GM18861 (cell line): ENCODE data around the gene SLC26A5.
A peak's percentile ranks its signal among the peaks of the same experiment; 100 is the strongest.
"Not testable (repeated sequence)": the region's sequence is repeated elsewhere in the genome, so short reads cannot be mapped to it uniquely, and the experiment has no call there.

Experiments used
- ATAC-seq: cut with Tn5 transposase; IDR thresholded peaks from one replicate; pipeline ENCODE4 v1.9.1; 2021; ENCODE audit not compliant: unreplicated experiment

Gene SLC26A5, protein sequence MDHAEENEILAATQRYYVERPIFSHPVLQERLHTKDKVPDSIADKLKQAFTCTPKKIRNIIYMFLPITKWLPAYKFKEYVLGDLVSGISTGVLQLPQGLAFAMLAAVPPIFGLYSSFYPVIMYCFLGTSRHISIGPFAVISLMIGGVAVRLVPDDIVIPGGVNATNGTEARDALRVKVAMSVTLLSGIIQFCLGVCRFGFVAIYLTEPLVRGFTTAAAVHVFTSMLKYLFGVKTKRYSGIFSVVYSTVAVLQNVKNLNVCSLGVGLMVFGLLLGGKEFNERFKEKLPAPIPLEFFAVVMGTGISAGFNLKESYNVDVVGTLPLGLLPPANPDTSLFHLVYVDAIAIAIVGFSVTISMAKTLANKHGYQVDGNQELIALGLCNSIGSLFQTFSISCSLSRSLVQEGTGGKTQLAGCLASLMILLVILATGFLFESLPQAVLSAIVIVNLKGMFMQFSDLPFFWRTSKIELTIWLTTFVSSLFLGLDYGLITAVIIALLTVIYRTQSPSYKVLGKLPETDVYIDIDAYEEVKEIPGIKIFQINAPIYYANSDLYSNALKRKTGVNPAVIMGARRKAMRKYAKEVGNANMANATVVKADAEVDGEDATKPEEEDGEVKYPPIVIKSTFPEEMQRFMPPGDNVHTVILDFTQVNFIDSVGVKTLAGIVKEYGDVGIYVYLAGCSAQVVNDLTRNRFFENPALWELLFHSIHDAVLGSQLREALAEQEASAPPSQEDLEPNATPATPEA

GRCh38 chr7:103446049-103446520 lies at the start of gene SLC26A5:
Gene SLC26A5, minus strand, starts transcription at chr7:103446207. Its CDS starts 24,693 bp downstream, at chr7:103421514.
- no peak for ATAC-seq

DNA sequence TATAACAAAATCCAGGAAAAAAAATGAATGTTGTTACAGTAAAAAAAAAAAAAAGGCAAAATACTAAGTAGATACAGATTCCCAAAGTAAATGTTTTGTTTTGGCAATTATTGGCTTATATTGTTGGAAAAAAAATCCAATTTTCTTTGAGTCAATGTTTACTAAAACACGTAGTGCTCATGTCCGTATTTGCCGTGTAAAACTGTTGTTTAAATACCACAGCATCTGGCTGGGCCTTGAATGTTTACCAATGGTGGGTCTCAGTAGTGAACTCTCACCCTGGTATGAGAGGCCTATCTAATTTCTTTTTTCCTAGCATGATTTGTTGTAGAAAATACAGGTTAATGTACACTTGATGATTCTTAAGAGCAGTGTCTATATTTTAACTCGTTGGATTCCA lies 41.4 kb upstream of the SLC26A5 start:
- ATAC-seq: no peak

DNA sequence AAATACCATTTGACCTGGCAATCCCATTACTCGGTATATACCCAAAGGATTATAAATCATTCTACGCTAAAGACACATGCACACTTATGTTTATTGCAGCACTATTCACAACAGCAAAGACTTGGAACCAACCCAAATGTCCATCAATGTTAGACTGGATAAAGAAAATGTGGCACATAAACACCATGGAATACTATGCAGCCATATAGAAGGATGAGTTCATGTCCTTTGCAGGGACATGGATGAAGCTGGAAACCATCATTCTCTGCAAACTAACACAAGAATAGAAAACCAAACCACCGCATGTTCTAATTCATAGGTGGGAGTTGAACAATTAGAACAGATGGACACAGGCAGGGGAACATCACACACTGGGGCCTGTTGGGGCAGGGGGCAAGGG lies 40.9 kb upstream of the SLC26A5 start:
- not testable (repeated sequence) for ATAC-seq

GRCh38 chr7:103480771-103481170 lies 34.8 kb upstream of the SLC26A5 start:
- ATAC-seq: no peak

DNA sequence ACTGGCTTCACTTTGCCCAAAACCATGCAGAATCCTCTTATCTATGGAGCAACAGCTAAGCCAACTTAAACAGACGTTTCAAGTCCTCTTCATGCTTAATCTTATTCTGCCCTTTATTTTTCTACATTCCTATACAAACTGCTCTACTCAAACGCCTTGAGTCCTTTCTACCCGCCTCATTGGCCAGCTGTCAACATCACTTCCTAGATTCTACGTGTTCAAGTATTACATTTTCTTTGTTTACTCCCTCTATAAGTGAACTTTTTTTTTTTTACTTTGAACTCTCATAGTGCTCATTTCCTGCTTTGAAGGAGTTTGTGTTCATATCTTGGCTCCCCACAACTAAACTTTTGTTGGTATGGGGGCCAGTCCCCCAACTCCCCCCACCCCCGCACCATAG lies 28.9 kb upstream of the SLC26A5 start:
- no peak for ATAC-seq

DNA sequence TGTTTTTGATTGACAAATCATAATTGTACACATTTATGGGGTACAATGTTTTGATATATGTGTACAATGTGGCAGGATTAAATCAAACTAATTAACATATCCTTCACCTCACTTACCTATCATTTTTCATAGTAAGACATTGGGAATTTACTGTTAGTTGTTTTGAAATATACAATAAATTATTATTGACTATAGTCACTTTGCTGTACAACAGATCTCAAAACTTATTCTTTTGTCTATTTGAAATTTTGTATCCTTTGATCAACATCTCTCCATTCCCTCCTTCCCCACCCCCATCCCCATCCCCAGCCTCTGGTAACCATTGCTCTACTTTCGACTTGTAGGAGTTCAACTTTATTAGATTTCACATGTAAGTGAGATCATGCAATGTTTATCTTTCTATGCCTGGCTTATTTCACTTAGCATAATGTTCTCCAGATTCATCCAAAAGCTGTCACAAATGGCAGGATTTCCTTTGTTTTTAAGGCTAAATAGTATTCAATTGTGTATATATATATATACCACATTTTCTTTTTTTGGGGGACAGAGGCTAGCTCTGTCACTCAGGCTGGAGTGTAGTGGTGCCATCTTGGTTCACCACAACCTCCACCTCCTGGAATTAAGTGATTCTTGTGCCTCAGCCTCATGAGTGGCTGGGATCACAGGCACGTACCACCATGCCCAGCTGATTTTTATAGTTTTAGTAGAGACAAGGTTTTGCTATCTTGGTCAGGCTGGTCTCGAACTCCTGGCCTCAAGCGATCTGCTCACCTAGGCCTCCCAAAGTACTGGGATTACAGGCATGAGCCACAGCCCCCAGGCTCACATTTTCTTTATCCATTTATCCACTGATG lies 23.3 kb upstream of the SLC26A5 start:
- ATAC-seq: no peak

GRCh38 chr7:103466814-103467213 lies 20.8 kb upstream of the SLC26A5 start:
- ATAC-seq: no peak

GRCh38 chr7:103462358-103462757 lies 16.4 kb upstream of the SLC26A5 start:
- no peak for ATAC-seq

- ATAC-seq: peak; percentile 66
These were observed 1.3 kb upstream of the SLC26A5 start for GRCh38 chr7:103447073-103447960.

GRCh38 chr7:103445228-103446048 lies 569 bp downstream of the SLC26A5 start:
- no peak for ATAC-seq

DNA sequence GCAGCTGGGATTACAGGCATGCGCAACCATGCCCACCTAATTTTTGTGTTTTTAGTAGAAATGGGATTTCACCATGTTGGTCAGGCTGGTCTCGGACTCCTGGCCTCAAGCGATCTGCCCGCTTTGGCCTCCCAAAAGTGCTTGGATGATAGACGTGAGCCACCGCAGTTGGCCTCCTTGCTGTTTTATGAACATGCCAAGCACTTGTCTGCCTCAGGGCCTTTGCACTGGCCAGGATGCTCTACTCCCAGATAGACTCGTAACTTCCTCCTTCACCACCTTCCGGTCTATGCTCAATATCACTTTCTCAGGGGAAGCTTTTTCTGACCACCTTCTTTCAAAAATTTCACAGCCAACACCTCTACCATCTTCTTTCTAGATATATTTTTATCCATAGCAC lies 6.3 kb downstream of the SLC26A5 start:
- no peak for ATAC-seq

DNA sequence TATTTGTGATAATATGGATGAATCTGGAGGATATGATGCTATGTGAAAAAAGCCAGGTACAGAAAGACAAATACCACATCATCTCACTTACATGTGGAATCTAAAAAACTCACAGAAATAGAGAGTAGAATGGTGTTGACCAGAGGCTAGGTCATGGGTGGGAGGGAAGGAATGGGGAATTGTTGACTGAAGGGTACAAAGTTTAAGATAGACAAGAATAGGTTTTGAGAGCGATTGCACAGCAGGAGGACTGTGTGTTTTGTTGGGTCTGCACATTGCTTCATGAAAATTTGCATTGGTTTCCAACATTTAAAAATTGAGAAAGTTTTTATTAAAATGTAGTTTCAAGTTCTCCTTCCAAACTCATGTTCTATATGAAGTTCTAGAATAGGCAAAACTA lies 8.4 kb downstream of the SLC26A5 start:
- ATAC-seq: no peak

DNA sequence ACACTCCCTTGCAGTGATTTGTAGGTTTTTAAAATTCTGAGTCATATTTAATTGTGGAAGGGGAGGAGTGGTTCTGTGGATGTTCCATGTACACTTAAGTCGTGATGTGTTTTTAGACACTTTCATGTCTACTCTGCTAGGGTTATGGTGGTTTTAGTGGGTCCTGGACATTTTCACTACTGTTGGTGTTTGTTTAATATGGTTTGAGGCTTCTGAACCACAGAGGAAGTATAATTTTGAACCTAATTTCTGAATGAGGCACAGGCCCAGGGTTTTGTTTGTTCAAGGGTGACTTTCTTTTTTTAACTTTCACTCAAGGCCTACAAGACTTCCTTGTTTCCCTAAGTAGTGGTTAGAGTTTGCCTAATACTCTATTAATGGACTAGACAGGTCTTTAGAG lies 13.3 kb downstream of the SLC26A5 start:
- no peak for ATAC-seq

GRCh38 chr7:103425177-103425576 lies 20.8 kb downstream of the SLC26A5 start:
- ATAC-seq: no peak

GRCh38 chr7:103423467-103424179 lies 22.4 kb downstream of the SLC26A5 start:
- no peak for ATAC-seq

DNA sequence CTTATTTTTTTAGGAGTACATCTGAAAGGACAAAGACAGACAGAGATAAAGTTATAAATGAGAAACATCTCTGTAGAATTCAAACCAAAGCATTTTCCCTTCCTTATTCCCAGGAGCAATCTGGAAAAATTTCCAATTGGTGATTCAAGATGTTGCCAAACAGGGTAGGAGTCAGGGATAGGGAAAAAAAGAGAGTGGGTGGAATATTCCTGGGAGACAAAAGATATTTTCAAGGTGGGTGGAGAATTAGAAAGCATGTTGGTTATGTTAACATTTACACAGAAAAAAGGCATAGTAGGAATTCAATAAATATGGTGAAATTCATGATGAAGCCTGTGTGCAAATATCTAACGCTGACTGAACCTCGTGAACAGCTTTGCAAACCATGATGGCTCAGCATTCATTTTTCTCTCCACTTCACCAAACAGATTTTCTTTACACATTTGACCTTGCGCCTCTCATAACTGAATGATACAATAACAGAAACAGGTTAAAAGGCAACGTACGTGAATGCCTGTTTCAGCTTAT lies 25.1 kb downstream of the SLC26A5 start:
- ATAC-seq: no peak

DNA sequence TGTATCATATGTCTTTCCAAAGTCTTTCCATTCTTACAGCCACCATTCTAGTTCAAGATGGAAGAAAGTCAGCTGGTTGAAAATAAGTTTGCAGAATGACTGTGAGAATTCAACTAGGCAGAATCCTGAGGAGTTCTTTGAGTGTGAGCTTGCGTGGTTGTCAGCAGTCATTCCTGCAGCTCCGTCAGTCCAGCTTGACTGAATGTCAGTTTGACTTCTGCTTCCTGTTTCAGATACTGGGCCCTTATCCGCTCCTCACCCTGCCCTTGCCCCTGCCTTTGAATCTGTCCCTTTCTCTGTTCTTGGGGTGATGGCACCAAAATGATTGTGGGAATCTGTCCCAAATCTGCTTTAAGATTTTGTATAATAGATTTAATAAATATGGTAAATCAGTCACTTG lies 27.8 kb downstream of the SLC26A5 start:
- no peak for ATAC-seq

- ATAC-seq: no peak
These were observed 32.6 kb downstream of the SLC26A5 start for GRCh38 chr7:103413407-103413806.

- ATAC-seq: no peak
These were observed 33.9 kb downstream of the SLC26A5 start for GRCh38 chr7:103412151-103412550.
